ENCODE data around the gene DDX27. TPM values are rescaled to one million over a fixed set of nuclear protein-coding genes. Genes with fewer than 3 reads are reported as not detected.

DDX27 gene
- total and polyA plus RNA-seq, 2 experiments from 2014 or later, result 29.1 to 33.9 TPM

GRCh38 chr20:49278818-49279676 lies 59.8 kb downstream of the DDX27 start:
- Histone ChIP-seq H4K20me1 (ENCODE audit: insufficient read depth, poor library complexity, severe bottlenecking) (peaks cover 51% of the 10 kb centered on the region), H3K27ac (peak overlapping the region; percentile 91), H3K27me3 (no peaks in the 10 kb centered on the region), H3K4me3 (peak overlapping the region; percentile 71), H3K79me2 (peaks cover 86% of the 10 kb centered on the region), H3K4me2 (peak overlapping the region; percentile 88), H3K4me1 (ENCODE audit: insufficient read depth) (peaks cover 48% of the 10 kb centered on the region), H3K36me3 (replicated peaks; ENCODE audit: insufficient read depth, low read depth) (no peaks in the 10 kb centered on the region), H2AFZ (no peak overlapping the region), H3K9me2 (replicated peaks; ENCODE audit: insufficient read depth) (no peaks in the 10 kb centered on the region), H3K9me3 (ENCODE audit: low read depth) (no peaks in the 10 kb centered on the region)
- 3% methylated on average over 33 of the region's 33 CpGs for WGBS (ENCODE audit: low lambda C conversion rate, missing lambda C conversion rate)
- TF ChIP-seq EZH2 (IDR thresholded peaks at IDR 0.05; ENCODE audit: borderline replicate concordance) (no peak), EZH2phosphoT487 (IDR thresholded peaks at IDR 0.05; ENCODE audit: low read depth, severe bottlenecking, unreplicated experiment) (no peak), CTCF (IDR thresholded peaks at IDR 0.05; ENCODE audit: poor library complexity) (no peak)
- DNase-seq (ENCODE audit: low spot score), result peak; percentile 35

- H3K4me1 ChIP-seq (ENCODE audit: insufficient read depth), result peaks cover 55% of the 10 kb centered on the region
- peaks cover 88% of the 10 kb centered on the region for H3K79me2 ChIP-seq
- peak overlapping the region; percentile 91 for H3K27ac ChIP-seq
- WGBS (ENCODE audit: low lambda C conversion rate, missing lambda C conversion rate), result 3% methylated on average over 7 of the region's 7 CpGs
- no peaks in the 10 kb centered on the region for H3K27me3 ChIP-seq
- H4K20me1 ChIP-seq (ENCODE audit: insufficient read depth, poor library complexity, severe bottlenecking), result peaks cover 60% of the 10 kb centered on the region
- TF ChIP-seq EZH2phosphoT487 (IDR thresholded peaks at IDR 0.05; ENCODE audit: low read depth, severe bottlenecking, unreplicated experiment) (no peak), EZH2 (IDR thresholded peaks at IDR 0.05; ENCODE audit: borderline replicate concordance) (no peak), CTCF (IDR thresholded peaks at IDR 0.05; ENCODE audit: poor library complexity) (no peak)
- no peaks in the 10 kb centered on the region for H3K9me2 ChIP-seq (replicated peaks; ENCODE audit: insufficient read depth)
- no peaks in the 10 kb centered on the region for H3K36me3 ChIP-seq (replicated peaks; ENCODE audit: insufficient read depth, low read depth)
- H3K4me2 ChIP-seq, result peak overlapping the region; percentile 88
- DNase-seq (ENCODE audit: low spot score), result peak; percentile 5
- H3K9me3 ChIP-seq (ENCODE audit: low read depth), result no peaks in the 10 kb centered on the region
- peak overlapping the region; percentile 71 for H3K4me3 ChIP-seq
- H2AFZ ChIP-seq, result no peak overlapping the region
Observed at GRCh38 chr20:49279677-49280462, 60.7 kb downstream of the DDX27 start.

GRCh38 chr20:49280463-49281058 lies 61.3 kb downstream of the DDX27 start:
- peaks cover 67% of the 10 kb centered on the region for H4K20me1 ChIP-seq (ENCODE audit: insufficient read depth, poor library complexity, severe bottlenecking)

More at GRCh38 chr20:49280463-49281058, 61.3 kb downstream of the DDX27 start:
- WGBS (ENCODE audit: low lambda C conversion rate, missing lambda C conversion rate), result 7% methylated on average over 6 of the region's 6 CpGs
- DNase-seq (ENCODE audit: low spot score), result peak; percentile 2
- Histone ChIP-seq H3K4me2 (peak overlapping the region; percentile 88), H3K27ac (peak overlapping the region; percentile 91), H2AFZ (no peak overlapping the region), H3K9me2 (replicated peaks; ENCODE audit: insufficient read depth) (no peaks in the 10 kb centered on the region), H3K9me3 (ENCODE audit: low read depth) (no peaks in the 10 kb centered on the region), H3K4me1 (ENCODE audit: insufficient read depth) (peaks cover 61% of the 10 kb centered on the region), H3K36me3 (replicated peaks; ENCODE audit: insufficient read depth, low read depth) (no peaks in the 10 kb centered on the region), H3K27me3 (no peaks in the 10 kb centered on the region), H3K4me3 (peak overlapping the region; percentile 71), H3K79me2 (peaks cover 89% of the 10 kb centered on the region)
- TF ChIP-seq CTCF (IDR thresholded peaks at IDR 0.05; ENCODE audit: poor library complexity) (no peak), EZH2 (IDR thresholded peaks at IDR 0.05; ENCODE audit: borderline replicate concordance) (no peak), EZH2phosphoT487 (IDR thresholded peaks at IDR 0.05; ENCODE audit: low read depth, severe bottlenecking, unreplicated experiment) (no peak)
